Thoracic aorta (tissue), 2 donors: ENCODE data around the gene STAB1. TPM values are rescaled to one million over a fixed set of nuclear protein-coding genes. Genes with fewer than 3 reads are reported as not detected.

Experiments
- ATAC-seq: fragments of 150-250 bp; one replicate; pipeline ENCODE4 v1.8.0; 2017; ENCODE audit warnings: low read depth; ENCODE audit not compliant: insufficient number of reproducible peaks, low FRiP score
- DNase-seq: peaks from one replicate; pipeline ENCODE4 v3.0.0-alpha.2; 2020; ENCODE audit warnings: low spot score
- H3K27ac ChIP-seq, 2 donors: fragments of 200-600 bp; sonication (generic); 1 replicate in 1 of 2; 2 replicates in 1 of 2; pipeline ENCODE4 v1.5.1; 2016; ENCODE audit warnings: mild to moderate bottlenecking in 2 of 2, moderate library complexity in 2 of 2
- H3K27me3 ChIP-seq: fragments of 200-600 bp; sonication (generic); replicated peaks from 2 replicates; pipeline ENCODE4 v1.6.0; 2016; ENCODE audit warnings: mild to moderate bottlenecking; ENCODE audit not compliant: insufficient read depth
- H3K36me3 ChIP-seq: fragments of 200-600 bp; sonication (generic); one replicate; pipeline ENCODE4 v1.5.1; 2016
- H3K4me1 ChIP-seq, 2 donors: fragments of 200-600 bp; sonication (generic); 1 replicate in 1 of 2; 2 replicates in 1 of 2; pipeline versions ENCODE4 v1.5.1 to v1.6.0; 2016; ENCODE audit warnings: low read depth in 2 of 2, mild to moderate bottlenecking in 1 of 2; ENCODE audit not compliant: control insufficient read depth in 1 of 2
- H3K4me3 ChIP-seq: fragments of 200-600 bp; sonication (generic); 2 replicates; pipeline ENCODE4 v1.5.1; 2016; ENCODE audit warnings: mild to moderate bottlenecking
- H3K9me3 ChIP-seq: fragments of 200-600 bp; sonication (generic); 2 replicates; pipeline ENCODE4 v1.5.1; 2016
- CTCF ChIP-seq: fragments of 200-600 bp; sonication (generic); IDR thresholded peaks from one replicate; pipeline ENCODE4 v1.5.1; 2019; ENCODE audit warnings: antibody characterized with exemption
- total RNA-seq, 2 donors: library from RNA; depleted of rRNA; stranded (reverse); fragments of >200 nt; gene quantifications; one replicate each; pipeline versions ENCODE4 v1.1.0 to v1.2.3, GENCODE V29; 2016

The STAB1 gene
- total RNA-seq, 2 donors from 2014 or later = 249 to 837 TPM

- no peak for ATAC-seq
- TF ChIP-seq CTCF = no peak
- peaks cover 19 to 61% of the 10 kb centered on the region in 2 donors for H3K4me1 ChIP-seq
These were observed 42.1 kb downstream of the STAB1 start for GRCh38 chr3:52537165-52537620.

DNA sequence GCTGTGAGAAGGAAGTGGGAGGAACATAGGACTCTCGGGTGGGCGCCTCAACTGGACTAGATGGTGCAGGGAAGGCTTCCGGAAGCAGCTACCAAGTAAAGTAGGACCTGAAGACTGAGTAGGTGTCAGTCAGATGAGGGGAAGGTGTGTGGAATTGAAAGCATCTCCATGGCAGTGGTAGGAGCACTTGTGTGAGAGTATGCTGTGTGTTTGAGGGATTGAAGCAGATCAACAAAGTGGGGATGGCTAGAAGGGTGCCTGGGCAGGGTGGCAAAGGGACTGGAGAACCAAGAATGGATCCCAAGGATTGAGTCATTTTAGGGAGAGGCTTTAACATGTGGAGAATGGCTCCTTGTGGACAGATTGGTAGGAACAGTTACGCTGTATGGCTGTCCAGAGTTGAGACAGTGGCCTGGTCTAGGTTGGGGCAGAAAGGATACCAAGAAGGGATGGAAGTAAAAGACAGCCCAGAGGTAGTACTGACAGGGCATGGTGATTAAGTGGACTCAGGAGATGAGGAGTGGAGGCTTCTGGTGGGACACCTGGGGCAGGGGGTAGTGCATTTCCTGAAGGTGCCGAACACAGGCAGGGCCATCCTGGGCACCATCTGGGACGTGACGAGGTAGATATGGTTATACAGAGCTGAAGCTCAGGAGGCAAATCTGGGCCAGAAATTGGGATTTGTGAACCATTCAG, 42.7 kb downstream of the STAB1 start:
- H3K36me3 ChIP-seq = no peaks in the 10 kb centered on the region
- no peaks in the 10 kb centered on the region for H3K27me3 ChIP-seq
- TF ChIP-seq CTCF = no peak
- H3K4me3 ChIP-seq = peak overlapping the region; percentile 78
- H3K9me3 ChIP-seq = no peaks in the 10 kb centered on the region
- H3K4me1 ChIP-seq = peaks cover 19 to 55% of the 10 kb centered on the region in 2 donors
- peak overlapping the region; percentile 76 to 91 for H3K27ac ChIP-seq
- DNase-seq = no peak
- no peak for ATAC-seq

More at GRCh38 chr3:52537165-52537620, 42.1 kb downstream of the STAB1 start:
- peak overlapping the region; percentile 78 for H3K4me3 ChIP-seq
- H3K27me3 ChIP-seq = no peaks in the 10 kb centered on the region
- peak overlapping the region; percentile 76 to 91 for H3K27ac ChIP-seq
- no peaks in the 10 kb centered on the region for H3K9me3 ChIP-seq
- no peak for DNase-seq
- H3K36me3 ChIP-seq = no peaks in the 10 kb centered on the region

DNA sequence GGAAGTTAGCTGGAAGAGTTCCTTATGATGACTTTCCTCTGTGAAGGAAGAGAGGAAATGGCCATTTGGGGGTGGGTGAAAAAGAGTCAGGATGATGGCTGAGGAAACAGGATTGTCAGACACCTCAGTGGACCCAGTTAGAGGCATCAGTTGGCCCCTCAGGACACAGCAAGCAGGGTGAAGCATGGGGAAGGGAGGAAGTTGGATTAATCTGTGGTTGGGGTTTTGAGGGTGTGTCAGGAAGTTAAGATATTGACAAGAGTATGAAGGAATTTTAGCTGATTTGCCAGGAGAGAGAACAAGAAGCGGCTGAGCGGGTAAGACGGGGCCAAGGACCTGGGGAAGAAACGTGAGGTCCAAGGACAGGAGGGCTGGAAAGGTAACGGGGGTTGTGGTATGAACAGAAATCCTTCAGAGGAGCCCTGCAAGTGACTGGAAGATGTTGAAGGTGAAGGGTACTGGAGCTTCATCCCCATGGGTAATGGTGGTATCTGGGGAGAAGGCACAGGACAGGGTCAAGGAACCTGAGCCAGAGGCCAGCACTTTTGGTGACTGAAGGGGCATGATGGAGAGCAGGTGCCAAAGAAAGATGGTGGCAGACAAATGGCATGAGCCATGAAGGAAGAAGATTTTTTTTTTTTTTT, 44.0 kb downstream of the STAB1 start:
- TF ChIP-seq CTCF = no peak
- Histone ChIP-seq H3K4me3 (no peak overlapping the region), H3K9me3 (no peaks in the 10 kb centered on the region), H3K36me3 (no peaks in the 10 kb centered on the region), H3K27ac (no peak overlapping the region), H3K4me1 (peaks cover 19 to 48% of the 10 kb centered on the region in 2 donors), H3K27me3 (no peaks in the 10 kb centered on the region)
- no peak for ATAC-seq
- no peak for DNase-seq

DNA sequence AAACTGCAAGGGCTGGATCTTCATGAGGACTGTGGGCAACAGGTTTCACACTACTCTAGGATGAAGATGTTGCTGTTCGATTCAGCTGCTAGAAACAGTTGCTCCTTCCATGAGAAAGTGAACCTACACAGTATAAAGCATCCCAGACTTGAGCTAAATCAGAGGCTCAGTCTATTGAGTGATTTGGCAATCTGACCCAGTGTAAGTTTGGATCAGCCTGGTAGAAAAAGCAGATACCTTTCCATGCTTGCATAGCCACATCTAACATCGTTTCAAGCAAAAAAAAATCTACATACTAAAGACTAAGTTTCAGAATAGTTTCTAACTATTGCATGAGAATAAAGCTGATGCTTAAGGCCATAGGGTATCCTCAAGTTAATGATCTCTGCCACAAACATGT, 45.9 kb downstream of the STAB1 start:
- H3K4me1 ChIP-seq = peaks cover 13 to 30% of the 10 kb centered on the region in 2 donors
- ATAC-seq (no peak), DNase-seq (no peak)
- no peaks in the 10 kb centered on the region for H3K27me3 ChIP-seq
- H3K9me3 ChIP-seq = no peaks in the 10 kb centered on the region
- no peaks in the 10 kb centered on the region for H3K36me3 ChIP-seq
- H3K27ac ChIP-seq = no peak overlapping the region
- no peak overlapping the region for H3K4me3 ChIP-seq
- TF ChIP-seq CTCF = no peak

DNA sequence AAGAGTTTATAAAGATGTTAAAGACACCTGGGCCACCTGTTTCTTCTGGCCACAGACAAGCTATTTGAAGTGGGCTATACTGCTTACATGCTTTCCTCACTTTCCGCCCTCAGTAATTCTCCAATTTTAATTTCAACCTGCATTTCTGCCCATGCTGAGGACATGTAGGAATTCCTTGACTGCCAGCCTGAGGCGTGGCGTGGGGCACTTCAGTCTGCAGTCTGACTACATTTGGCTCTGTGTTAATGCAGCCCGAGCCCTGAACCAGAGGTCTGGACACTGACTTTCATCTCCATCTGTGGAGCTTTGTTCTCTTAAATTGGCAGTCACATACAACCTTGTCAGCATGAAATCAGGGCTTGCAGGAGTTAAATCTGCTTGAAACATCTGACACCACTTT, 49.8 kb downstream of the STAB1 start:
- Histone ChIP-seq H3K4me3 (no peak overlapping the region), H3K27me3 (no peaks in the 10 kb centered on the region), H3K4me1 (peaks cover 0 to 4% of the 10 kb centered on the region in 2 donors), H3K27ac (no peak overlapping the region), H3K9me3 (no peaks in the 10 kb centered on the region), H3K36me3 (peaks cover 15% of the 10 kb centered on the region)
- TF ChIP-seq CTCF = no peak
- no peak for DNase-seq
- ATAC-seq = no peak
